Measurements from ENCODE around the gene SLC25A25.
A peak's percentile ranks its signal among the peaks of the same experiment; 100 is the strongest.

SLC25A25 gene

GRCh38 chr9:128077847-128078503, 9.9 kb downstream of the SLC25A25 start:
- no peak for DNase-seq

DNA sequence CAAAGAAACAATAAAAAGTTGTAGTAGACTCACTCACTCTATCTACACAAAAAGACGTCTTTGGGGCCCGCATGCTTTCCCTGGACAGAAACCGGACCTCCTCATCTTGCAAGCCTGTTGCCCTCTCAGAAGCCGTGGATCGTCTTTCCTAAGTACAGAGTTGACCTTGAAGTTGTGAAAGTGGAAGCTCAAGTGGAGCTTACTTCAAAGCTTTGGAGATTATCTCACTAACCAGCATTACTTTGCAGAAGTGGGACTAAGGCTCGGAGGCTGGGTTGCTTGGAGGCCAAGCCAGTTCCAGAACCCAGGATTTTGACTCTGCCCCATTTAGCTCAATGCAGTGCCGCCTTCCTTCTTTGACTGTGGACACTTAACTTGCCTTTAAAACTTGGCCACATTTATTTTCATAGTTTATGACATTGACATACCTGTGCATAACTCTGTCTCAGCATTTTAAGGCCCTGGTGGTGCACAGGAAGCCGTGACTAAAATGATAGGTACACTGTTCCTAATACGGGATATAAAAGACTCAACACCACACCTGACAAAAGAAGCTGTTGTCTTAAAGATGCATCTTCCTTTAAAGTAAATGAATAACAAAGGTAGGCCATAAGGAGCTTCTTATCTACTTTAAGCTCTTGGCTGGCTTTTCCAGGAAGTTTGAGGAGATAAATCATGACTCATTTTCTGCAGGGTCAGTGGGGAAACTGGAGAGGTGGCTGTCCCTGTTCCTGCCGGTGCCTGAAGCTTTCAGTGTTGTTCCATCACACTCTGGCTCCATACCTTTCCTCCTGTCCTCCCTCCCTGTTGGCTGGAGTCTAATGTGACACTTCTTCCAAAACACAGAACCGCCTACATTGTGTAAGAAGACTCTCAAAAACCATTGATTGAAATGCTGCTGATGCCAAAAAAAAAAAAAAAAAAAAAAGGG, 10.7 kb downstream of the SLC25A25 start:
- no peak for DNase-seq

DNA sequence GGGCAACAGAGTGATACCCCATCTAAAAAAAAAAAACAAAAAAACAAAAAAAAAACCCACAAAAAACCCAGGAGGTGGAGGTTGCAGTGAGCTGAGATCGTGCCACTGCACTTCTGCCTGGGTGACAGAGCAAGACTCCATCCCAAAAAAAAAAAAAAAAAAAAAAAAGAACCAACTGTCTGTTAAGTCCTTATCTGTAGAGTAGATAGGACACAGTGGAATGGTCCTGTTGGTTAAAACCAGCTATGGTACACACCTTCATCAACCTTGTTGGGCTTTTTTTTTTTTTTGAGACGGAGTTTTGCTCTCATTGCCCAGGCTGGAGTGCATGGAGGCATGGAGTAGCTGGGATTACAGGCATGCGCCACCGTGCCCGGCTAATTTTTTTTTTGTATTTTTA, 12.2 kb downstream of the SLC25A25 start:
- DNase-seq: no peak

DNA sequence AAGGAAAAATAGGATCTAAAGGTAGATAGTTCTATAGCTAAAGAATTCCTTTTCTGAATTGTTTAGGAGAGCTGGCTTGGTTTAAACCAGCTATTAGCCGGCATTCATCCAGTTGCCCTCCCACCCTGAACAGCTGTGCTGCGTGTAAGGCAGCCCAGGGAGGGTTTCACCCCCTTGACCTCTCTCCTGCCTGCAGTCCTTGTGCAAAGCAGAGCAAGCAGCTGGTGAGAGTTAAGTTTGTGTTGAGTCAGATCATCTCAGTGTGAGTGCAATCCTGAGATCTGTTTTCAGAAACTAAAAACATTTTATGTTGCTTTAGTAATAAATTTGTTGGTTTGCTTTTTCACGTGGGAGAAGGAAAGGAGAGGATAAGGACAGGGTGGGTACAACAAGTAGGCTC, 13.0 kb downstream of the SLC25A25 start:
- no peak for DNase-seq

GRCh38 chr9:128082151-128082550, 14.1 kb downstream of the SLC25A25 start:
- no peak for DNase-seq

DNA sequence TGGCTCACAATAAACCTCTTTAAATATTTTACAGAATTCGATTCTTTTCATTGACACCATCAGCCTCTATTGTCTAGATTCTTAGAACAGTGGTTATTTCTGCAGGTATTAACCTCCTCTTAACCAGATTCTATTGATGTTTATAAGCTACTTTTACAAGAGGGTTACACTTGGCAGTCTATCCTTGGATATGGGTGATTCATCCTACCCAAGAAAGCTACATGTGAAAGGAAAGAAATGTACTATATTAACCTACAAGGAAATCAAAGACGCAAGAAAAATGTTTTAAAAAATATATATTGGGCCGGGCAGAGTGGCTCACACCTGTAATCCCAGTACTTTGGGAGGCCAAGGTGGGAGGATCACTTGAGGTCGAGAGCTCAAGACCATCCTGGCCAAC, 16.7 kb downstream of the SLC25A25 start:
- DNase-seq: no peak

DNA sequence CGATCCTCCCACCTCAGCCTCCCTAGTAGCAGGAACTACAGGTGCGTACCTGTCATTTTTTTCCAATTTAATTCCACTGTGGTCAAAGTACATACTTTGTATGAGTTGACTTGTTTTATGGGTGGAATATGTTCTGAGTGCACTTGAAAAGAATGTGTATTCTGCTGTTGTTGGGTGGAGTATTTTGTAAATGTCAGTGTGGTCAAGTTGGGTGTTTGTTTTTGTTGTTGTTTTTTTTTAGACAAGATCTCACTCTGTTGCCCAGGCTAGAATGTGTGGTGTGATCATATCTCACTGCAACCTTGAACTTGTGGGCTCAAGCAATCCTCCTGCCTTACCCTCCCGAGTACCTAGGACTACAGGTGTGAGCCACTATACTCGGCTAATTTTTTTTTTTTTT, 17.9 kb downstream of the SLC25A25 start:
- no peak for DNase-seq

DNA sequence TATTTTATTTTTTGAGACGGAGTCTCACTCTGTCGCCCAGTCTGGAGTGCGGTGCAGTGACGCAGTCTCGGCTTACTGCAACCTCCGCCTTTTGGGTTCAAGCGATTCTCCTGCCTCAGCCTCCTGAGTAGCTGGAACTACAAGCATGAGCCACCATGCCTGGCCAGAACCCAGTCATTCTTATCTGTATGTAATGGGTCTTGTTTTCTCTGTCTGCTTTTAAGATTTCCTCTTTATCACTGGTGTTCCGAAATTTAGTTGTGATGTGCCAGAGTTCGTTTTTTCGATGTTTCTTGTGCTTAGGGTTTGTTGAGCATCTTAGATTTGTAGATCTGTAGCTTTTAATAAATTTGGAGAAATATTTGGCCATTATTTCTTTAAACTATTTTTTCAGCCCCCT, 19.2 kb downstream of the SLC25A25 start:
- DNase-seq: no peak

DNA sequence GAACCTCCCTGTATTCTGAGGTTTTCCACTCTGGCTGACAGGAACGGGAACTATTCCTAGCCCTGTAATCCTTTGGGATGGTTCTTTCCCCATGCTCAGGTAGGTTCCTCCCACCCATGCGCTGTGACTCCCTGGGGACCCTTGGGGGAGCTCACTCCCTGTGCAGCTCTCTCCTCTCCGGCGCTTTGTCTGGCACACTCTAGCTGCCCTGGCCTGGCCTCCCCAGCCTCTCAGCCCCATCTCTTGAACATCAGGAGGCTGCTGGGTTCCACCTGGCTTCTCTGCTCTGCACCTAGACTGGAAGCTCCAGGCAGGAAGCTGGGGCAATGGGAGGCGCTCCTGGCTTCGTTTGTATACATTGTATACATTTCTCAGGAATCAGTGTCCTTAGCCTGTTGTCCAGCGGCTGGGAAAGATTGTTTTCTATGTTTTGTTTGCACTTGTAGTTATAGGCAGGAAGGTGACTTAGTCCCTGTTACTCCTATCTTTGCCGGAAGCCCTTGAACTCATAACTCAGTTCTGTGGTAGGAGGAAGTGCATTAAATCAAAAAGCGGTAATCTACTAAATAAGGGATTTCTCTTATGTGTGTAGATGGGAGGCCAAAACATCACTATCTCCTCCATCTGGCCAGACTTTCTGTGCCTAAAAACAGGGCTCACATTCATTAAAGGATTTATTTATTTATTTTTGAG, 20.4 kb downstream of the SLC25A25 start:
- no peak for DNase-seq

- no peak for DNase-seq
Observed at GRCh38 chr9:128089299-128089698, 21.3 kb downstream of the SLC25A25 start.

- peak; percentile 92 for DNase-seq
Observed at GRCh38 chr9:128091144-128091543, 23.1 kb downstream of the SLC25A25 start.

DNA sequence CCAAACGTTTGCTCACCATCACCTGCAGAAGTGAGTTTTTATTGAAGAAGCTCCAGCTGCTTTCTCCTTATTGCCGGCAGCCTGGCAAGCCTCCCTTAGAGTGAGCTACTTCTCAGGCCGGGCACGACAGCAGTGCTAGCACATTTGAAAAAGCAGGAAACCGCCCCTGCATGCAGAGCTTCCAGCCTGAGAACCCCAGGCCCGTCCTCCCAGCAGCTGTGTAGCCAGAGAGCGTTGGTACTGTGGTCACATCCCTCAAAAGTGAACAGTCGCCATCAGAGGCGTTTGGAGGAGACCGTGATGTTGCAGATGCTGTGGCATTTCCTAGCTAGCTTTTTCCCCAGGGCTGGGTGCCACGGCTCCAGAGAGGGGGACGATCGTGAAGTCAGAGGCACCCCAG, 23.5 kb downstream of the SLC25A25 start:
- DNase-seq: no peak

DNA sequence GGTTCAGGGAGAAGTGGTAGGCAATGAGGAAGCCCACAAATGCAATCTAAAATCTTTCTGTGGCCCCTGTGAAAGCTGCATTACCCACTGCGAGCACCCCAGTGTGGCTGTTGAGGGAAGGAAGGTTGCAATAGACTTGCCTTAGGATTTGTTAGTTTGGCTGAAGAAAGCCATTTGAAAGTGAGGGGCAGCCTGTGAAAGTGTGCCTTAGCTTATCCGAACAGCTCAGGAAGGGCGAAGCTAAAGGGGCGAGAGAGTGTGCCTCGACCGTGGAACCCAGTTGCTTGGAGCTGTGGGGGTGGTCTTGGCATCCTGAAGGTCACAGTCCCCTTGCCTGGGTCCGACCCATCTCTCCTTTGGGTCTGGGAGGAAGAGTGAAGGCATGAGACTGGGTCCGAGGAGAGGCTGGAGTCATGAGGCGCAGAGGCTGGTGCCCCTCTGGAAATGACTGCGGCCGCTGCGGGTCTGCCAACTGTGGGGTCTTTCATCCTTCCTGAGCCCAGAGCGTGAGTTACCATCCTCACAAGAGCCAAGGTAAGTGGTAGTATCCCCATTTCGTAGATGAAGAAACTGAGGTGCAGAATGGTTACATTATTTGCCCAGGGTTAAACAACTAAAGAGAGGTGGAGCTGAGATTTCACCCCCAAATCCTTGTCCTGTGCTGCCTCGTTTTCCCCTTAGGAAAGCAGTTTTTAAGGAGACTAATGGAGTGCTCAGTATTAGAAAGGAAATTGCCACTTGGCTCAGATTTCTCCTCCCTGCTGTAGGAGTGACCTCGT, 24.4 kb downstream of the SLC25A25 start:
- no peak for DNase-seq

DNA sequence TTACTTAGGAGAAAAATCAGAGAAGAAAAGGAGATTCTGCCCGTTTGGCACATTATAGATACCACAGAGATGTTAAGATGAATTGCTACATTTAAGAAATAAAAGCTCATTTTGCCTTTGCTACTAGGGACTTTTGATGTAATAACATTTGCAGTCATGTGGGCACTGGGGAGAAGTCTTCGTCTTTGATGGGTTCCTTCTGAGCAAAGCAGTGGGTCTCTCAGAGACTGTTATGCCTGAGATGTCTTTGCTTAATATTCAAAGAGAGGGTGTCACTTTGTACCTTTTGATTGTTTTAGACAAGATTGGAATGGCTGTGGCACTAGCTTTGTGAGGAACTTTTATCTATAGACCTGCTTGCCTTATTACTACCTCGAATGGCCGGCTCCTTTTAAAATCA, 25.0 kb downstream of the SLC25A25 start:
- no peak for DNase-seq

- DNase-seq: peak; percentile 96
Observed at GRCh38 chr9:128094166-128094949, 26.3 kb downstream of the SLC25A25 start.

DNA sequence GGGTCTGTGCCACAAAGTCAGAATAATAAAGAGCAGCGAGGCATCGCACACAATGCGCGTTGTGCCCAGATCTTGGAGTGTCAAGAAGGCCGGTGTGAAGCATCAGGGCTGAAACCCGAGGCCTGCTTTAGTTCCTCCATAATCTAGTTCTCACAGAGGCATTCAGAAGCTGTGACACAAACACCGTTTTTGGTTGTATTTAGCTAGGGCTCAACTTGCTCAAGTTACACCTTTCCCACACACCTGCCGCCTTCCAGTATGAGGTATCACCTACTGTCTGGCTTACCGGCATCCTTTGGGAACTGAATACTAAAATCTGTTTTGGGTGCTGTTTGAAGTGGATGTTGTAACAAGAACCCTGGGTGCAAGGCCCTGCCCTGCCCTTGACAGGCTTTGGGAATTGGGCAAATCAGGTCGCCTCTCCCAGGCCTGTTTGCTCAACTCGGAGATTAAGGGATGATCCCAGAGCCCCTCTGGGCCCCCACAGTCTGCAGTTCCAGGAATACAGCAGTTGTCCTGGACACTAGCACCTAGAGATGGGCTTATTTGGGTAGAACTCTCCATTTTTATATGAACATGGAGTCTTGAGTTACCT, 27.0 kb downstream of the SLC25A25 start:
- DNase-seq: no peak

- no peak for DNase-seq
Observed at GRCh38 chr9:128096616-128097536, 28.8 kb downstream of the SLC25A25 start.

DNA sequence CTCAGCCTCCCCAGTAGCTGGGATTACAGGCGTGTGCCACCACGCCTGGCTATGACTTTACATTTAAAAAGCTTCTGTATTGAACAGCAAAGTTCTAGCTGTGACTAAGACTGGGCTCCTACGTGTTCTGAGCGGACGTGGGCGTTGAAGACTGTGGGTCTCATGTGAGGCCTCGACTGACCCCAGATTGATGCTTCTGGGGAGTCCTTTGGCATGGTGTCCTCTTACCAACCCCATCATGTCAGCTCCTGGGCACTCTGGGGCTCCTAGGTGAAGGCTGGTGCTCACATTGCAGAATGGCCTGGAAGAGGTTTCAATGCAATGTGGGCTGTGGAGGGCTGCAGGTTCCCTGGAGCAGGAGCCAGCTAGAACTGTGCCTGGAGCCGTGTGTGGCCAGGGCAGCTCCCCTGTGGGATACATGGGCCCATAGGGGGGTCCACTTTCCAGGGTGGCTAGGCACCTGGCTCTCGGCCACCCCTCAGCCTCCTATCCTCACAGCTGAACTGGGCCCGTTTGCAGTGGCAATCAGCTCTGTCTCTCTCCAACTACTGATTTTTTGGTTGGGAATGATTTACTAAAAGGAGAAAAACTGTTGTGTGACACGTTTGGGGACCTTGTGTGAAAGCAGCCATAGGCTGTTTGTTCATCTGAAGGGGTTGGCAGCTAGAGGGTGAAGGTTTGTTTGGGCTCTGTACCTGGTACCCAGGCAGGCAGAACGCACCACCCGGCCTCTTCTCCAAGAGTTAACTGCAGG, 29.7 kb downstream of the SLC25A25 start:
- no peak for DNase-seq

Data from DMS79 treated with DMSO at 0.1 percent for 48 hours (cell line).